ENCODE results near the gene RPL26.

- TF ChIP-seq, protein P1, sequence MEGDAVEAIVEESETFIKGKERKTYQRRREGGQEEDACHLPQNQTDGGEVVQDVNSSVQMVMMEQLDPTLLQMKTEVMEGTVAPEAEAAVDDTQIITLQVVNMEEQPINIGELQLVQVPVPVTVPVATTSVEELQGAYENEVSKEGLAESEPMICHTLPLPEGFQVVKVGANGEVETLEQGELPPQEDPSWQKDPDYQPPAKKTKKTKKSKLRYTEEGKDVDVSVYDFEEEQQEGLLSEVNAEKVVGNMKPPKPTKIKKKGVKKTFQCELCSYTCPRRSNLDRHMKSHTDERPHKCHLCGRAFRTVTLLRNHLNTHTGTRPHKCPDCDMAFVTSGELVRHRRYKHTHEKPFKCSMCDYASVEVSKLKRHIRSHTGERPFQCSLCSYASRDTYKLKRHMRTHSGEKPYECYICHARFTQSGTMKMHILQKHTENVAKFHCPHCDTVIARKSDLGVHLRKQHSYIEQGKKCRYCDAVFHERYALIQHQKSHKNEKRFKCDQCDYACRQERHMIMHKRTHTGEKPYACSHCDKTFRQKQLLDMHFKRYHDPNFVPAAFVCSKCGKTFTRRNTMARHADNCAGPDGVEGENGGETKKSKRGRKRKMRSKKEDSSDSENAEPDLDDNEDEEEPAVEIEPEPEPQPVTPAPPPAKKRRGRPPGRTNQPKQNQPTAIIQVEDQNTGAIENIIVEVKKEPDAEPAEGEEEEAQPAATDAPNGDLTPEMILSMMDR (IDR thresholded peaks at IDR 0.05; ENCODE audit: low read length) = no peak
- TF ChIP-seq EZH2phosphoT487 (IDR thresholded peaks at IDR 0.05; ENCODE audit: low read length) = no peak
- TF ChIP-seq EZH2 (optimal IDR thresholded peaks at IDR 0.05; ENCODE audit: low read depth, low read length) = no peak
These were observed 50.9 kb downstream of the RPL26 start for GRCh38 chr17:8332128-8332527.
